ENCODE data around the gene CCNJL.
"Not testable (repeated sequence)": the region's sequence is repeated elsewhere in the genome, so short reads cannot be mapped to it uniquely, and the experiment has no call there.

Gene CCNJL

DNA sequence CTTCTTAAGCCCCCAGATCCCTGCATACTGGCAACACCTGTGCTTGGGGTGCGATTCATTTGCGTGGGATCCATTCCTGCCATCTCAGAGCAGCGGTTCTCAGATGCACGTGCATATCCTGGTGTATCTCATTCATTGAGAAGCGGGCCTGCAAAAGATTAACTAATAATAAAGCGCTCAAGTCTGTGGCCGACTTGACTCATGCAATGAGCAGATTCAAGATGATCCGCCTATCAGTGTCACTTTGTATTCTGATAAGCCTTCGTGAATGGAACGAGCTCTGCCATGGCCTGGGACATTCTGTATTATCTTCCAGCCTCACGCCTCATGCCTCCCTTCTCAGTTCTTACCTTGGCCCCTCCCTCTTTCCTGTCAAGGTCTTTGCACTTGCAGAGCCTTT lies 35.7 kb upstream of the CCNJL start:
- no peak for DNase-seq (ENCODE audit: low spot score)
- TF ChIP-seq, protein P1, sequence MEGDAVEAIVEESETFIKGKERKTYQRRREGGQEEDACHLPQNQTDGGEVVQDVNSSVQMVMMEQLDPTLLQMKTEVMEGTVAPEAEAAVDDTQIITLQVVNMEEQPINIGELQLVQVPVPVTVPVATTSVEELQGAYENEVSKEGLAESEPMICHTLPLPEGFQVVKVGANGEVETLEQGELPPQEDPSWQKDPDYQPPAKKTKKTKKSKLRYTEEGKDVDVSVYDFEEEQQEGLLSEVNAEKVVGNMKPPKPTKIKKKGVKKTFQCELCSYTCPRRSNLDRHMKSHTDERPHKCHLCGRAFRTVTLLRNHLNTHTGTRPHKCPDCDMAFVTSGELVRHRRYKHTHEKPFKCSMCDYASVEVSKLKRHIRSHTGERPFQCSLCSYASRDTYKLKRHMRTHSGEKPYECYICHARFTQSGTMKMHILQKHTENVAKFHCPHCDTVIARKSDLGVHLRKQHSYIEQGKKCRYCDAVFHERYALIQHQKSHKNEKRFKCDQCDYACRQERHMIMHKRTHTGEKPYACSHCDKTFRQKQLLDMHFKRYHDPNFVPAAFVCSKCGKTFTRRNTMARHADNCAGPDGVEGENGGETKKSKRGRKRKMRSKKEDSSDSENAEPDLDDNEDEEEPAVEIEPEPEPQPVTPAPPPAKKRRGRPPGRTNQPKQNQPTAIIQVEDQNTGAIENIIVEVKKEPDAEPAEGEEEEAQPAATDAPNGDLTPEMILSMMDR (IDR thresholded peaks at IDR 0.05; ENCODE audit: extremely low read depth, missing control alignments) = no peak

GRCh38 chr5:160347448-160347847 lies 35.1 kb upstream of the CCNJL start:
- DNase-seq (ENCODE audit: low spot score) = no peak
- TF ChIP-seq, protein P1 (IDR thresholded peaks at IDR 0.05; ENCODE audit: extremely low read depth, missing control alignments) = no peak

GRCh38 chr5:160342413-160342941 lies 30.1 kb upstream of the CCNJL start:
- TF ChIP-seq, protein P1 (IDR thresholded peaks at IDR 0.05; ENCODE audit: extremely low read depth, missing control alignments) = no peak
- no peak for DNase-seq (ENCODE audit: low spot score)

DNA sequence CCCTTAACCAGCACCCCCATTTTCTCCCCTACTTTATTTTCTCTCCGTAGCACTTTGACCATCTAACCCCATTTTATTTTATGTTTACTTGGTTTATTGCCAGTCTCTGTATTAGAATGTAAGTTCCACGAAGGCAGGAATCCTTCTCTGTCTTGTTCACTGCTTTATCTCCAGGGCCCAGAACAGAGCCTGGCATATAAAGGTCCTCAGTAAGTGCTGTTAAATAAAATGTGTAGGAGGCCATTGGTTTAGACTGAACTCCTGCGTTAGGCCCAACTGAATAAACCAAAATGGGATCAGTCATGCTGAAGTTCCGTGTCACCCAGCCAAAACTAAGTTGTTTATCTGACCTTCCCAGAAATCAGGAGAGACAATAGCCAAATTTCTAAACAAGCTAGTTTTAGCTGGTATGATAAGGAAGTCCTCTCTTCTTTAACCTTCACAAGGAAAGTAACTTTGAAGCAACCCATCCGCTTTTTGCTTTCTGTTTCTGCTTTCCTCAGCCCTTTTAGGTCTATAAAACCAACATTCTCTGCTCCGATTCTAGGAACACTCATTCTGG lies 29.0 kb upstream of the CCNJL start:
- no peak for DNase-seq (ENCODE audit: low spot score)
- TF ChIP-seq, protein P1 (IDR thresholded peaks at IDR 0.05; ENCODE audit: extremely low read depth, missing control alignments) = no peak

DNA sequence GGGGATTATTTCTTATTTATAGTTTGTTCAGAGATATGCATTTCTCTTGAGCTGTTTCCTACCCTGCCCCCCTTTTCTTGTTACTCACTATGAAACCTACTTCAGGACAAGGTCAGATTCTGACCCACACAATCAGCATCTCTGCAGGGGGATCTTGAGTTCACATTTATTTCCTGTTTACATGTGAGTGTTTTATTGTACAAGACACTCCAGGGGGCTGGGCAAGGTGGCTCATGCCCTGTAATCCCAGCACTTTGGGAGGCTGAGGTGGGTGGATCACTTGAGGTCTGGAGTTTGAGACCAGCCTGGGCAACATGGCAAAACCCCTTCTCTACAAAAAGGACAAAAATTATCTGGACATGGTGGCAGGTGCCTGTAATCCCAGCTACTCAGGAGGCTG lies 28.1 kb upstream of the CCNJL start:
- DNase-seq (ENCODE audit: low spot score) = not testable (repeated sequence)

GRCh38 chr5:160339406-160340130 lies 27.2 kb upstream of the CCNJL start:
- TF ChIP-seq, protein P1 (IDR thresholded peaks at IDR 0.05; ENCODE audit: extremely low read depth, missing control alignments) = no peak
- DNase-seq (ENCODE audit: low spot score) = no peak

DNA sequence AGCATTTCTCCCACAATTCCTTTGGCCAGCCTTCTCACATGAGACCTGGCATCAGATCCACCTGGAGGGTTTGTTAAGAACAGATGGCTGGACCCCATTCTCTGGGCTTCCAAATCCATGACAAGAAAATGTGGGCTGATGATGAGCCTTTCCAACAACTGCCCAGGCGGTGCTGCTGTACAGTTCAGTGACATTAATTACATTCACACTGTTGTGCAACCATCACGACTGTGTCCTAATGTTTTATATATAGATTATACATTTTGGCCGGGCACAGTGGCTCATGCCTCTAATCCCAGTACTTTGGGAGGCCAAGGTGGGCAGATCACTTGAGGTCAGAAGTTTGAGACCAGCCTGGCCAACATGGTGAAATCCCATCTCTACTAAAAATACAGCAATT lies 22.4 kb upstream of the CCNJL start:
- not testable (repeated sequence) for DNase-seq (ENCODE audit: low spot score)

GRCh38 chr5:160333721-160334120 lies 21.4 kb upstream of the CCNJL start:
- DNase-seq (ENCODE audit: low spot score) = no peak
- TF ChIP-seq, protein P1 (IDR thresholded peaks at IDR 0.05; ENCODE audit: extremely low read depth, missing control alignments) = no peak
